ENCODE data around the gene ARMC5.

DNA sequence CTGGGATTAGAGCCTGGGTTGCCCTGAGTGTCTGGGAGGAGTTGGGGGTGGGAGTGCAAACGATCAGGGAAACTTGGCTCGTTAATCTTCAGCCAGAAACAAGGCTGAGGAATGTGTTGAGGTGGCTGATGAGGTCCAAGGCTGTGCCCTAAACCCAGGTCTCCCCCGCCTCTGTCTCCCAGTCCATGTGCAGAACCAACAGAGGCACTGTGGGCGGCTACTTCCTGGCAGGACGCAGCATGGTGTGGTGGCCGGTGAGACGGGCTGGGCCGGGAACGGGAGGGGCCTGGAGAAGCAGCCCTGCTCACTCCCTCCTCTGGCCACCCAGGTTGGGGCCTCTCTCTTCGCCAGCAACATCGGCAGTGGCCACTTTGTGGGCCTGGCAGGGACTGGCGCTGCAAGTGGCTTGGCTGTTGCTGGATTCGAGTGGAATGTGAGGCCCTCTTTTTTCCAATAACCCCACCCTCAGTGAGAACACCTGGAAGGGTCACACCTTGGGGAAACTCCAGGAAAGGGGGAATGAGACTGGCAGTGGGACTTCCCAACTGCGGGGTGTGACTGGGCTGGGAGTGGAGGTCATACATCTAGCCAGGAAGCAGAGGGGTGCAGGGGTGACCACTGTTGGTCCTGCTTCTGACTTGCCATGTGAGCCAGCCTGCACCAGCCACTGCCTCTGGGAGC is 25.3 kb downstream of the ARMC5 start:
- TF ChIP-seq, protein P1, sequence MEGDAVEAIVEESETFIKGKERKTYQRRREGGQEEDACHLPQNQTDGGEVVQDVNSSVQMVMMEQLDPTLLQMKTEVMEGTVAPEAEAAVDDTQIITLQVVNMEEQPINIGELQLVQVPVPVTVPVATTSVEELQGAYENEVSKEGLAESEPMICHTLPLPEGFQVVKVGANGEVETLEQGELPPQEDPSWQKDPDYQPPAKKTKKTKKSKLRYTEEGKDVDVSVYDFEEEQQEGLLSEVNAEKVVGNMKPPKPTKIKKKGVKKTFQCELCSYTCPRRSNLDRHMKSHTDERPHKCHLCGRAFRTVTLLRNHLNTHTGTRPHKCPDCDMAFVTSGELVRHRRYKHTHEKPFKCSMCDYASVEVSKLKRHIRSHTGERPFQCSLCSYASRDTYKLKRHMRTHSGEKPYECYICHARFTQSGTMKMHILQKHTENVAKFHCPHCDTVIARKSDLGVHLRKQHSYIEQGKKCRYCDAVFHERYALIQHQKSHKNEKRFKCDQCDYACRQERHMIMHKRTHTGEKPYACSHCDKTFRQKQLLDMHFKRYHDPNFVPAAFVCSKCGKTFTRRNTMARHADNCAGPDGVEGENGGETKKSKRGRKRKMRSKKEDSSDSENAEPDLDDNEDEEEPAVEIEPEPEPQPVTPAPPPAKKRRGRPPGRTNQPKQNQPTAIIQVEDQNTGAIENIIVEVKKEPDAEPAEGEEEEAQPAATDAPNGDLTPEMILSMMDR (IDR thresholded peaks at IDR 0.05), result no peak
- no peak for TF ChIP-seq POLR2AphosphoS5 (IDR thresholded peaks at IDR 0.05)
